ENCODE data around the gene FGGY. TPM values are rescaled to one million over a fixed set of nuclear protein-coding genes. Genes with fewer than 3 reads are reported as not detected.

The FGGY gene
- total RNA-seq, 1 donor from 2014 or later: 12.6 TPM

GRCh38 chr1:59432531-59433439, 135.9 kb downstream of the FGGY start:
- Mint-ChIP-seq H3K4me3 (no peak overlapping the region), H3K36me3 (peaks cover 4% of the 10 kb centered on the region), H3K9me3 (peaks cover 14% of the 10 kb centered on the region), H3K27me3 (no peaks in the 10 kb centered on the region), H3K27ac (peak overlapping the region; percentile 58), H3K4me1 (ENCODE audit: unreplicated experiment) (peaks cover 40% of the 10 kb centered on the region)
- DNase-seq (ENCODE audit: extremely low spot score, unreplicated experiment): no peak
- TF ChIP-seq CTCF (conservative IDR thresholded peaks at IDR 0.05): no peak

DNA sequence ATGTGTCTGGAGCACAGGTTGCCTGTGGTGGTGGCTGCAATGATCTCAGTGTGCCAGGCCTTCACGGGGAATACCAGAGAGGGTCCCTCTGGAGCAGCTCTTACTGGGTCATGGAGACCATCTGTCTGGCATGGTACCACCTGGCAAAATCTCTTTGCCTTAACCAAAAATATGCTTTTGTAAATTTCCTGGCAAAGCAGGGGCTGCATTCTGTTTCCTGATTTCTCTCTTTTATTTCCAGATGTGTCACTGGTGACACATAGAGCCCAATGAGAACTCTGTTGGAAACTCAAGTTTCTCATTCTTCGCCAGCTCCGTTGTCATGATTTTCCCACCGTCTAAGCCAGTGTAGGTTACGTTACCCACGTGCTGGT, 136.5 kb downstream of the FGGY start:
- no peak for TF ChIP-seq CTCF (conservative IDR thresholded peaks at IDR 0.05)
- Mint-ChIP-seq H3K4me1 (ENCODE audit: unreplicated experiment) (peaks cover 38% of the 10 kb centered on the region), H3K27me3 (no peaks in the 10 kb centered on the region), H3K36me3 (peaks cover 4% of the 10 kb centered on the region), H3K27ac (no peak overlapping the region), H3K4me3 (no peak overlapping the region), H3K9me3 (peaks cover 14% of the 10 kb centered on the region)
- DNase-seq (ENCODE audit: extremely low spot score, unreplicated experiment): no peak

- no peaks in the 10 kb centered on the region for H3K27me3 Mint-ChIP-seq
- DNase-seq (ENCODE audit: extremely low spot score, unreplicated experiment): no peak
- no peak overlapping the region for H3K27ac Mint-ChIP-seq
- peaks cover 38% of the 10 kb centered on the region for H3K4me1 Mint-ChIP-seq (ENCODE audit: unreplicated experiment)
- H3K36me3 Mint-ChIP-seq: peaks cover 4% of the 10 kb centered on the region
- H3K4me3 Mint-ChIP-seq: no peak overlapping the region
- peaks cover 14% of the 10 kb centered on the region for H3K9me3 Mint-ChIP-seq
- no peak for TF ChIP-seq CTCF (conservative IDR thresholded peaks at IDR 0.05)
These were observed 137.4 kb downstream of the FGGY start for GRCh38 chr1:59434336-59434735.

GRCh38 chr1:59436637-59437036, 139.7 kb downstream of the FGGY start:
- Mint-ChIP-seq H3K36me3 (peaks cover 4% of the 10 kb centered on the region), H3K4me3 (no peak overlapping the region), H3K27ac (no peak overlapping the region), H3K4me1 (ENCODE audit: unreplicated experiment) (peaks cover 32% of the 10 kb centered on the region), H3K9me3 (peaks cover 6% of the 10 kb centered on the region), H3K27me3 (no peaks in the 10 kb centered on the region)
- TF ChIP-seq CTCF (conservative IDR thresholded peaks at IDR 0.05): no peak
- DNase-seq (ENCODE audit: extremely low spot score, unreplicated experiment): no peak

DNA sequence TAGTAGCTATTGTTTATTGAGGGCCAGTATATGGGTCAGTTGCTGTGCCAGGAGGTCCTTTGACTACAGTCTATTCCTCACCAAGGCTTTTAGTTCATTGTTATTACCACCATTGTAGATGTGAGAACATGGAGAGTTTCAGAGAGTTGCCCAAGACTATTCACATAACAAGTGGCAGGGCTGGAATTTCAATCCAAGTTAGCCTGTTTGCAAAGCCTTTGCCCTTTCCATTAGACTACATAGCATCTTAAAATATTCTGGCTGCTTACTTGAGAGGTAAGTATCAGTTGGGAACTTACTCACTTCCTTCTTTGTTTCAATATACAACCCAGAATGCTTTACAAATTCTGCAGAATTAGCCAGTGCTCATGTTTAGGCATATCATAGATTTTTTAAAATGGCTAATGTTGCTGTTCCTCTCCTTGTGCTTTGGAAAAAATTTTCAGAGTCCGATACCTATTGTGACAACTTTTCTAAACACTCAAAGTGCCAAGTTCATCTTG, 141.2 kb downstream of the FGGY start:
- no peak overlapping the region for H3K4me3 Mint-ChIP-seq
- DNase-seq (ENCODE audit: extremely low spot score, unreplicated experiment): no peak
- no peak for TF ChIP-seq CTCF (conservative IDR thresholded peaks at IDR 0.05)
- no peaks in the 10 kb centered on the region for H3K36me3 Mint-ChIP-seq
- H3K27me3 Mint-ChIP-seq: no peaks in the 10 kb centered on the region
- H3K27ac Mint-ChIP-seq: no peak overlapping the region
- peaks cover 5% of the 10 kb centered on the region for H3K9me3 Mint-ChIP-seq
- H3K4me1 Mint-ChIP-seq (ENCODE audit: unreplicated experiment): peaks cover 34% of the 10 kb centered on the region

Measured in type B pancreatic cell (in vitro differentiated cells).